ENCODE results near the gene ATP13A5.

ATP13A5 gene

GRCh38 chr3:193403307-193403706, 24.8 kb upstream of the ATP13A5 start:
- H3K4me3 ChIP-seq (ENCODE audit: low read depth, low read length), result no peak overlapping the region
- no peak for TF ChIP-seq CTCF (IDR thresholded peaks at IDR 0.05; ENCODE audit: low read depth, low read length)
- DNase-seq (ENCODE audit: low read depth, low spot score), result no peak
- in situ Hi-C loops (cut with HindIII; ENCODE audit: low sequenced_read_pairs), result no loop called here

DNA sequence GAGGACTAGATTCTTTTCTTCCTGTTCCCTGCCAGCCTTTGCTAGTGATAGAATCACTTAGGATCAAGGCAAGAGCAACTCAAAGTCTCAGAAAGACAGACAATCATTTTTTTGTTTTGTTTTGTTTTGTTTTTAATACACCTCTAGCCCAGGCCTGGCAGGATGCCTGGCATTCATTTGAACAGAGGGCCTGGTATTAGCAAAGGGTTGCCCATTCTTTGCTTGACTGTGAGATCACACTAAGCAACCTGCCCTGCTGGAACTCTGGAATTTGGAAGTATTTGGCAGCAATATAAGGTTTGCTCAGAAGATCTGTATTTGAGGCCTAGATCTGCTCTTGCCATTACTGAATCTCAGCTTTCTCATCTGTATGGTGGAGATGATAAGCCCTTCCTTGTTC, 21.8 kb upstream of the ATP13A5 start:
- H3K4me3 ChIP-seq (ENCODE audit: low read depth, low read length), result no peak overlapping the region
- no peak for DNase-seq (ENCODE audit: low read depth, low spot score)
- in situ Hi-C loops (cut with HindIII; ENCODE audit: low sequenced_read_pairs), result no loop called here
- TF ChIP-seq CTCF (IDR thresholded peaks at IDR 0.05; ENCODE audit: low read depth, low read length), result no peak

GRCh38 chr3:193396451-193397244, 18.1 kb upstream of the ATP13A5 start:
- in situ Hi-C loops (cut with HindIII; ENCODE audit: low sequenced_read_pairs), result no loop called here

DNA sequence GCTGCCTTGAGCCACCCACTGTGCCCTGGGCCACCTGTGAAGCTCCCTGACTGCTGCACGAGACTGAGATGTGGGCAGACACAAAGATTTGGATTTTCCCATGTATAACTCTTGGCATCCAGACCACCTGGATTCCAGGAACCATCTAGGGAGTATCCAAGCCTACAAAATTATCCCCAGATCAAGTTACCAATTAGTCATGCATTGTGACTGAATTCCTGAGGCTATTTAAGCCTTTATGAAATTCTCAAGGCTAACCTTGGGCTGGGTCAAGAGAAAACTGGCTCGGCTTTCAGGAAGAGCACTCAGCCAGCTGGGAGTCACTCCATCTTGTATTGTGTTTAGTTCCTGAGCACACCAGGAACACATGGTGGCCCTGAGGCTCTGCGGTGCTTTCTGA, 13.3 kb upstream of the ATP13A5 start:
- H3K4me3 ChIP-seq (ENCODE audit: low read depth, low read length), result no peak overlapping the region
- no peak for TF ChIP-seq CTCF (IDR thresholded peaks at IDR 0.05; ENCODE audit: low read depth, low read length)
- DNase-seq (ENCODE audit: low read depth, low spot score), result peak; percentile 59
- in situ Hi-C loops (cut with HindIII; ENCODE audit: low sequenced_read_pairs), result no loop called here

More at GRCh38 chr3:193396451-193397244, 18.1 kb upstream of the ATP13A5 start:
- no peak overlapping the region for H3K4me3 ChIP-seq (ENCODE audit: low read depth, low read length)
- DNase-seq (ENCODE audit: low read depth, low spot score), result peak; percentile 7
- no peak for TF ChIP-seq CTCF (IDR thresholded peaks at IDR 0.05; ENCODE audit: low read depth, low read length)

DNA sequence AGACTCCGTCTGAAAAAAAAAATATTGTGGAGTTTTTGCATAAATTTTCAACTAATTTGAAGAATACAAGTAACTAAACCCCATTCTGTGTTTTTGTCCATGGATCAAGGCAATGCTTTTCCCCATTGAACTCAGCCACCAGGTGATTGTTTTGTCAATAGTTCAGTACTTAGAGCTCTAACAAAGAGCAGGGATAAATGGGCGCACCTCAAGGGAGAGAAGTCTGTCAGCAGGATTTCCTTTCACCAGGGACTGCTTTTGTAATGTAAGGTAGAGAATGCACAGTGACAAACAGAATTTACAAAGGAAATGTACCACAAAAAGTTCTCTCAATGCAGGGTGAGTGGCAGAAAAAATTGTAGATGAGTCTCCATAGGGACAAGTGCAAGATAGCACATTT, 10.8 kb upstream of the ATP13A5 start:
- in situ Hi-C loops (cut with HindIII; ENCODE audit: low sequenced_read_pairs), result no loop called here
- TF ChIP-seq CTCF (IDR thresholded peaks at IDR 0.05; ENCODE audit: low read depth, low read length), result no peak

DNA sequence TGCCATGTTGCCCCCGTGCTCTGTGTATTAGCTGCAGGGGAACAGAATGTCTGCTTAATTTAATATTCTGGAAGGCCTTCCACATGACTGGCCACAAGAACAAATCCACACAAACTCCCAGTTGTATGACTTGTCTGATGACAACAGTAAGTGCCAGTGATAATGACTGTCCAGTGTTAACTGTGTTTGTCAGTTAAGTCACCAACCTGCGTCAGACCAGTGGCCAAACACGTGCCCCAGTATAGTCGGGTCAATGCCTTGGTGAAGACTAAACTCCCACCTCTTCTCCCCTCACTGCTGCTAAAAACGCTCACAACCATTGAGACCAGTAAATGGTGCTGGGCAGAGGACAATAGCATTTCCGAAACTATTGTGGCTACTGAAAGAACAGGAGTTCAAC, 9.8 kb upstream of the ATP13A5 start:
- DNase-seq (ENCODE audit: low read depth, low spot score), result no peak
- H3K4me3 ChIP-seq (ENCODE audit: low read depth, low read length), result no peak overlapping the region
- in situ Hi-C loops (cut with HindIII; ENCODE audit: low sequenced_read_pairs), result no loop called here
- no peak for TF ChIP-seq CTCF (IDR thresholded peaks at IDR 0.05; ENCODE audit: low read depth, low read length)

More for the DNA sequence above, 10.8 kb upstream of the ATP13A5 start:
- no peak overlapping the region for H3K4me3 ChIP-seq (ENCODE audit: low read depth, low read length)
- DNase-seq (ENCODE audit: low read depth, low spot score), result no peak
